Lower leg skin (tissue), 3 donors: Measurements from ENCODE around the gene F7.

ENCODE experiments used
- CTCF ChIP-seq, 3 donors: fragments of 450-650 bp; IDR thresholded peaks; one replicate each; pipeline ENCODE4 v1.5.1; 2016; ENCODE audit warnings: antibody characterized with exemption in 3 of 3, mild to moderate bottlenecking in 3 of 3, moderate library complexity in 2 of 3
- POLR2A ChIP-seq, 2 donors: fragments of 450-650 bp; IDR thresholded peaks; one replicate each; pipeline ENCODE4 v1.6.1; 2016 to 2017; ENCODE audit warnings: antibody characterized with exemption in 2 of 2, mild to moderate bottlenecking in 1 of 2, moderate library complexity in 1 of 2

GRCh38 chr13:113120300-113121182 is 14.9 kb downstream of the F7 start:
- TF ChIP-seq CTCF (IDR thresholded peaks at IDR 0.05) (no peak), POLR2A (IDR thresholded peaks at IDR 0.05) (no peak)
